HG02970 (cell line): ENCODE measurements around the gene SCAMP3.
"Not testable (repeated sequence)": the region's sequence is repeated elsewhere in the genome, so short reads cannot be mapped to it uniquely, and the experiment has no call there.

ENCODE experiments used
- ATAC-seq: cut with Tn5 transposase; IDR thresholded peaks from one replicate; pipeline ENCODE4 v1.9.1; 2021; ENCODE audit warnings: mild to moderate bottlenecking, moderate library complexity, moderate number of reproducible peaks; ENCODE audit not compliant: unreplicated experiment, low FRiP score

The SCAMP3 gene

GRCh38 chr1:155256058-155256852 lies 5.9 kb downstream of the SCAMP3 start:
- ATAC-seq = no peak

GRCh38 chr1:155255243-155256007 lies 6.7 kb downstream of the SCAMP3 start, which contains the start of gene ENTREP3:
Gene ENTREP3, minus strand, starts transcription at chr1:155255483. Its CDS starts 606 bp downstream, at chr1:155254877.
- peak; percentile 46 for ATAC-seq

GRCh38 chr1:155254714-155255242 lies 7.4 kb downstream of the SCAMP3 start:
- no peak for ATAC-seq

- ATAC-seq = no peak
These were observed 7.9 kb downstream of the SCAMP3 start for GRCh38 chr1:155254228-155254713.

GRCh38 chr1:155253797-155254196 lies 8.4 kb downstream of the SCAMP3 start:
- no peak for ATAC-seq

- no peak for ATAC-seq
These were observed 9.0 kb downstream of the SCAMP3 start for GRCh38 chr1:155253208-155253607.

- no peak for ATAC-seq
These were observed 10.6 kb downstream of the SCAMP3 start for GRCh38 chr1:155251566-155251965.

- ATAC-seq = peak; percentile 70
These were observed 11.3 kb downstream of the SCAMP3 start for GRCh38 chr1:155250633-155251449.

GRCh38 chr1:155250246-155250632 lies 11.9 kb downstream of the SCAMP3 start:
- peak; percentile 18 for ATAC-seq

GRCh38 chr1:155247667-155248553 lies 14.2 kb downstream of the SCAMP3 start:
- ATAC-seq = no peak

- ATAC-seq = not testable (repeated sequence)
These were observed 15.4 kb downstream of the SCAMP3 start for GRCh38 chr1:155246796-155247195.

GRCh38 chr1:155245163-155245524 lies 17.0 kb downstream of the SCAMP3 start:
- no peak for ATAC-seq

GRCh38 chr1:155244368-155245162 lies 17.6 kb downstream of the SCAMP3 start:
- peak; percentile 88 for ATAC-seq

GRCh38 chr1:155242805-155243358 lies 19.3 kb downstream of the SCAMP3 start:
- ATAC-seq = no peak

GRCh38 chr1:155241841-155242264 lies 20.3 kb downstream of the SCAMP3 start:
- no peak for ATAC-seq

GRCh38 chr1:155241069-155241679 lies 21.0 kb downstream of the SCAMP3 start:
- ATAC-seq = no peak

- ATAC-seq = no peak
These were observed 25.7 kb downstream of the SCAMP3 start for GRCh38 chr1:155236451-155236850.

GRCh38 chr1:155235375-155235774 lies 26.8 kb downstream of the SCAMP3 start:
- not testable (repeated sequence) for ATAC-seq
